Measurements from ENCODE around the gene SLIT3.

Gene SLIT3

GRCh38 chr5:169013846-169014245 lies 287.1 kb downstream of the SLIT3 start:
- H3K36me3 Mint-ChIP-seq: no peaks in the 10 kb centered on the region
- no peaks in the 10 kb centered on the region for H3K9me3 Mint-ChIP-seq
- H3K27ac Mint-ChIP-seq: no peak overlapping the region
- H3K27me3 Mint-ChIP-seq: peaks cover 16% of the 10 kb centered on the region
- no peak for ATAC-seq
- no peak overlapping the region for H3K4me3 Mint-ChIP-seq
- H3K4me1 Mint-ChIP-seq: no peaks in the 10 kb centered on the region

GRCh38 chr5:169013208-169013728 lies 287.7 kb downstream of the SLIT3 start:
- Mint-ChIP-seq H3K36me3 (no peaks in the 10 kb centered on the region), H3K4me1 (no peaks in the 10 kb centered on the region), H3K27me3 (peaks cover 16% of the 10 kb centered on the region), H3K4me3 (no peak overlapping the region), H3K9me3 (no peaks in the 10 kb centered on the region), H3K27ac (no peak overlapping the region)
- no peak for ATAC-seq

- ATAC-seq: no peak
- no peak overlapping the region for H3K27ac Mint-ChIP-seq
- H3K4me3 Mint-ChIP-seq: no peak overlapping the region
- H3K27me3 Mint-ChIP-seq: peaks cover 22% of the 10 kb centered on the region
- no peaks in the 10 kb centered on the region for H3K4me1 Mint-ChIP-seq
- H3K9me3 Mint-ChIP-seq: no peaks in the 10 kb centered on the region
- H3K36me3 Mint-ChIP-seq: no peaks in the 10 kb centered on the region
These were observed 288.5 kb downstream of the SLIT3 start for GRCh38 chr5:169012450-169012849.

DNA sequence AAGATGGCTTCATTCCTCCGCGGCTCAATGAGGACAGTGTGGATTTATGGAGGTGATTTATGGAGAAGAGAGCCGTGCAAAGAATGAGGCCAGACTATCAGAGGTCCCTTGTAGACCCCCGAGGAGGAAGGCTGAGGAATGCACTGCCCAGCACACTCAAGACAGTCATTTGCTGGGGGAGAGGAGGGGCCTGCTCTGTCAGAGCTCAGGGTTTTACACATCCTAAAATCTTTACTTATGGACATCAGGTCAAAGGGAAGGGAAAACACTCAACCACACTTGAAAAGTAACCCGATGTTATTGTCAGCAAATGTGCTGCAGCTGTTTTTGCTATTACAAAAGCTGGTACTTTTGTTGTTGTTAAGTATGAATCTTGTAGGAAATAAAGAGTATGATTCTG lies 289.5 kb downstream of the SLIT3 start:
- Mint-ChIP-seq H3K9me3 (no peaks in the 10 kb centered on the region), H3K4me1 (no peaks in the 10 kb centered on the region), H3K36me3 (no peaks in the 10 kb centered on the region), H3K27ac (no peak overlapping the region), H3K27me3 (peaks cover 22% of the 10 kb centered on the region), H3K4me3 (no peak overlapping the region)
- no peak for ATAC-seq

DNA sequence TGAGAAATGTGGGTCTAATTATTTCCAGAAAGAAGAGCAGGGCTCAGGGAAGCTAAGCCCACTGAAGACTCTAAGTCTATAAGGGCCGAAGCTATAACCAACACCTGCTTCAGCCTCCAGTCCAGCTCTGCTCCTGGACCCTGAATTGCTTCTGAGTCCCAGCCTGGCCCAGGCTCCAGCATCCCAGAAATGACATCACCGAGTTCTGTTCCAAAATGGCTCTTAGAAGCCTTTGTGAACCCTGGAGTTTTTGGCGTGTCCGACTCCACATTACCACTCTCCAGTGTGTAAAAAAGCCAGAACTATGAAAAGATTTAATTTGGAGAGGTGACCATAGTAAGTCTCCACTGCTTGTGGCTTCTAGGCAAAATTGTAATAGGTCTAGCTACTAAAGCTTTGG lies 289.9 kb downstream of the SLIT3 start:
- no peak overlapping the region for H3K4me3 Mint-ChIP-seq
- ATAC-seq: no peak
- no peaks in the 10 kb centered on the region for H3K36me3 Mint-ChIP-seq
- H3K27ac Mint-ChIP-seq: no peak overlapping the region
- H3K4me1 Mint-ChIP-seq: no peaks in the 10 kb centered on the region
- H3K9me3 Mint-ChIP-seq: no peaks in the 10 kb centered on the region
- peaks cover 22% of the 10 kb centered on the region for H3K27me3 Mint-ChIP-seq

DNA sequence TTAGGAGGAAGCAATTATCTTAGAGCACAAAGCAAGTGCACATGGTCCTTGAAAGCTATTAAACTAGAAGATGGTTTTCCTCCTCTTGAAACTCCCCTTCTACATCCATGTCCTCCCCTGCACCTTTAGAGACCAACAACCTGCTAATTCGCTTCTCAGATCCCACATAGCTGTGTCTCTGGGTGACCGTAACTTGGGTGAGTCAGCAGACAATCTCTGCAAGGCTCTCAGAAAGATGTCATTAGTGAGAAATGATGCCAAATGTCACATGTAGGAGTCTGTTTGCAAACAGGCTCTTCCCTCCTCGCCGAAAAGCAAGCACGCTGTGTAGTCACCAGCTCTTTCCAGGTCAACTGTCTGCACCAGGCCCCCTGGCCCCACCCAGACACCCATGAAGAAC lies 291.8 kb downstream of the SLIT3 start:
- H3K27me3 Mint-ChIP-seq: peaks cover 17% of the 10 kb centered on the region
- no peak for ATAC-seq
- H3K4me3 Mint-ChIP-seq: no peak overlapping the region
- no peaks in the 10 kb centered on the region for H3K36me3 Mint-ChIP-seq
- H3K4me1 Mint-ChIP-seq: no peaks in the 10 kb centered on the region
- no peak overlapping the region for H3K27ac Mint-ChIP-seq
- no peaks in the 10 kb centered on the region for H3K9me3 Mint-ChIP-seq

DNA sequence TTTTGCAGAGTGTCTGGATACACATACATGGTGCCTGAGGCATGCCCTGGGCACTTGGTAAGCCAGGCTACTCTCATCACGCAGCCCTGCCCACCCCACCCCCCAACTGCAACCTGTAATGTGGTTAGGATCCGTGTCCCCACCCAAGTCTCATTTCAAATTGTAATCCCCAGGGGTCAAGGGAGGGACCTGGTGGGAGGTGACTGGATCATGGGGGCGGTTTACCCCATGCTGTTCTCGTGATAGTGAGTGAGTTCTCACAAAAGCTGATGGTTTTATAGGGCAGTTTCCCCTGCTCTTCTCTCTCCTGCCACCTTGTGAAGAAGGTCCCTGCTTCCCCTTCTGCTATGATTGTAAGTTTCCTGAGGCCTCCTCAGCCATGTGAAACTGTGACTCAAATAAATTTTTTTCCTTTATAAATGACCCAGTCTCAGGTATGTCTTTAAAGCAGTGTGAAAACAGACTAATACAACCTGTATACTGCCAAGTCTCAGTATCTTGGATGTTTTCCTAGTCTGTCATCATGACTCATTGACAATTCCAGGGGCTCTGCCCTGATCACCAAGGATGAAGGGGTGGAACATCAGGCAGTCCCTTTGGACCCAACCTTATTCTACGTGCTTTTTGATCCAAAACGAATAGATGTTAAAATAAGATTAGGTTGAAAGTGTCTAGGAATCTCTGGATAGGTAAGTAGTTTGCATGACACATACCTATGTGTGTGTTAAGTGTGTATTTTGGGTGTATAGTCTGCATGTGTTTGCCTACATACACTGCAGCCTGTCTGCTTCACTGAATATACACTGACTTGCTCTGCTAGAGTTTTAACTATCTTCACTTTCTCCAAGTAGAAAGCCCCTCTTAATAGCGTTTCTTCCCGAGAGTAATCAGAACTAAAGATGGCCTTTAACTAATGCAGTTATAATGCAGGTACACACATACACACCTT lies 293.8 kb downstream of the SLIT3 start:
- H3K4me3 Mint-ChIP-seq: no peak overlapping the region
- H3K4me1 Mint-ChIP-seq: no peaks in the 10 kb centered on the region
- no peak for ATAC-seq
- peaks cover 7% of the 10 kb centered on the region for H3K27me3 Mint-ChIP-seq
- H3K9me3 Mint-ChIP-seq: no peaks in the 10 kb centered on the region
- H3K36me3 Mint-ChIP-seq: no peaks in the 10 kb centered on the region
- H3K27ac Mint-ChIP-seq: no peak overlapping the region

DNA sequence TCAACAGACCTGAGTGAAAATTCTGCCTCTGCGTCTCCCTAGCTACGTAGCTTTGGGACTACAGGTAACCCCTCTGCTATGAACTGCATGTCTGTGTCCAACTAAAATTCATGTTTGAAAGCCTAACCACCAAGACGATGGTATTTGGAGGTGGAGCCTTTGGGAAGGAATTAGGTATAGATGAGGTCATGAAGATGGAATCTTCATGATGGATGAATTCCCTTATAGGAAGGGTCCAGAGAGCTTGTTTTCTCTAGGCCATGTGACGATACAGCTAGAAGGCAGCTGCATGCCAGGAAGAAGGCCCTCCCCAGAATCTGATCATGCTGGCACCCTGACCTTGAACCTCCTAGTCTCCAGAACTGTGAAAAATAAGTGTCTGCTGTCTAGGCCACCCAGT lies 296.4 kb downstream of the SLIT3 start:
- Mint-ChIP-seq H3K36me3 (no peaks in the 10 kb centered on the region), H3K4me3 (no peak overlapping the region), H3K27me3 (peaks cover 7% of the 10 kb centered on the region), H3K27ac (no peak overlapping the region), H3K4me1 (no peaks in the 10 kb centered on the region), H3K9me3 (no peaks in the 10 kb centered on the region)
- ATAC-seq: no peak

GRCh38 chr5:169003721-169004541 lies 297.0 kb downstream of the SLIT3 start:
- H3K36me3 Mint-ChIP-seq: no peaks in the 10 kb centered on the region
- no peak for ATAC-seq
- H3K9me3 Mint-ChIP-seq: no peaks in the 10 kb centered on the region
- peaks cover 7% of the 10 kb centered on the region for H3K27me3 Mint-ChIP-seq
- no peak overlapping the region for H3K4me3 Mint-ChIP-seq
- H3K27ac Mint-ChIP-seq: no peak overlapping the region
- no peaks in the 10 kb centered on the region for H3K4me1 Mint-ChIP-seq

DNA sequence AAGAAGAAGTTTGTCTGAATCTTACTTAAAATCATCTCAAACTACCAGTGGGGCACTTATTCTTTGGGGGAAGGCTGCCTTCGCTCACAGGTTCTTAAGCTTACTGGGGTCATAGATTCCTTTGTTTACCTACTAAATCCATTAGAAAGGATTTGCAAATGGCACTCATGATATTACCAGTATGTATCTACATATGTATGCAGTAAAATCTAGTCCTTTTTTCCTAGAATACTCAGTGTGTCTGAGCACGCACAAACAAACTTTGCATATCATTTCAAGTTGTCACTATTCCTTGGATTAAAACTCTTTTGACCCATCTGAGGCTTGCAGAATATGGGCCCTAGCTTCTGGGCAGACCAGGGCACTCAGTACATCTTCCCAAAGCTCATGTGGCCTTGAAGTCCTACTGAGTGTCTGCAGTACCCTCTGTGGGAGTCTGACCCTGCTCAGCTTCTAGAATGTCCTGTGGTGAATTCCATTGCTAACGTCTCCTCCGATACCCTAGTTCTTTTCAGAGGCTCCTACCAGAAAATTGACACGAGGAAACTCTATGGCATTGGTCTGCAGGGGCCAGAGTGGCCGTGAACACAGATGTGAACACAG lies 297.9 kb downstream of the SLIT3 start:
- Mint-ChIP-seq H3K4me3 (no peak overlapping the region), H3K4me1 (no peaks in the 10 kb centered on the region), H3K27ac (no peak overlapping the region), H3K36me3 (no peaks in the 10 kb centered on the region), H3K27me3 (peaks cover 5% of the 10 kb centered on the region), H3K9me3 (no peaks in the 10 kb centered on the region)
- no peak for ATAC-seq

GRCh38 chr5:169001394-169001793 lies 299.5 kb downstream of the SLIT3 start:
- no peak overlapping the region for H3K27ac Mint-ChIP-seq
- H3K4me1 Mint-ChIP-seq: no peaks in the 10 kb centered on the region
- no peaks in the 10 kb centered on the region for H3K36me3 Mint-ChIP-seq
- H3K27me3 Mint-ChIP-seq: no peaks in the 10 kb centered on the region
- ATAC-seq: no peak
- no peaks in the 10 kb centered on the region for H3K9me3 Mint-ChIP-seq
- no peak overlapping the region for H3K4me3 Mint-ChIP-seq

GRCh38 chr5:168995024-168995423 lies 305.9 kb downstream of the SLIT3 start:
- H3K27me3 Mint-ChIP-seq: no peaks in the 10 kb centered on the region
- H3K4me1 Mint-ChIP-seq: peaks cover under 1% of the 10 kb centered on the region
- no peak overlapping the region for H3K27ac Mint-ChIP-seq
- H3K9me3 Mint-ChIP-seq: no peaks in the 10 kb centered on the region
- no peaks in the 10 kb centered on the region for H3K36me3 Mint-ChIP-seq
- no peak for ATAC-seq
- no peak overlapping the region for H3K4me3 Mint-ChIP-seq

- H3K36me3 Mint-ChIP-seq: no peaks in the 10 kb centered on the region
- peaks cover 12% of the 10 kb centered on the region for H3K27me3 Mint-ChIP-seq
- peaks cover 11% of the 10 kb centered on the region for H3K4me1 Mint-ChIP-seq
- no peaks in the 10 kb centered on the region for H3K9me3 Mint-ChIP-seq
- ATAC-seq: no peak
- H3K4me3 Mint-ChIP-seq: no peak overlapping the region
- H3K27ac Mint-ChIP-seq: no peak overlapping the region
These were observed 308.3 kb downstream of the SLIT3 start for GRCh38 chr5:168992687-168993086.

DNA sequence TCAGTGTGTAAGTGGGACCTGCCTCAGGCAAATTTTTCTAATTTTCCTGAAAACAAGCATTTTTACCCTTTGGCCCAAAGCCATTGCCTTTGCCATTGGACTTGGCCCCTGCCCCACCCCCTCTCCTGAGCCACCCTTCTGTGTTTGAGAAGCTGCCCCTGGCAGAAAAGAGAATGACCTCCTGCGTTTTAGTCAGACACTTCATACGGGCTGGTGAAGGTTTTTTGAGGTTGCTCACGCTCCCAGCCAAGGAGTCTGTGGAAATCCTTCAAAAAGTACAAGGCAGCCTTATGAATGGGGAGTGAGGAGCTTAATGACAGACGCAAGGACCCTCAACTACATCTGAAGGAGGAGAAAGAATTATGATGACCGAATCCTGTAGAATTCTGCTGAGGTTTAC lies 308.9 kb downstream of the SLIT3 start:
- Mint-ChIP-seq H3K9me3 (no peaks in the 10 kb centered on the region), H3K4me1 (peaks cover 11% of the 10 kb centered on the region), H3K27me3 (peaks cover 18% of the 10 kb centered on the region), H3K4me3 (no peak overlapping the region), H3K27ac (no peak overlapping the region), H3K36me3 (no peaks in the 10 kb centered on the region)
- ATAC-seq: no peak

- peaks cover 21% of the 10 kb centered on the region for H3K27me3 Mint-ChIP-seq
- H3K27ac Mint-ChIP-seq: no peak overlapping the region
- H3K4me3 Mint-ChIP-seq: no peak overlapping the region
- no peak for ATAC-seq
- peaks cover 11% of the 10 kb centered on the region for H3K4me1 Mint-ChIP-seq
- H3K36me3 Mint-ChIP-seq: no peaks in the 10 kb centered on the region
- no peaks in the 10 kb centered on the region for H3K9me3 Mint-ChIP-seq
These were observed 309.6 kb downstream of the SLIT3 start for GRCh38 chr5:168991311-168991710.

Data from stimulated activated memory B cell treated with anti-CD40 and anti-IgM and Interleukin-4, amounts not matched to agents 10 μg/mL and 1 μg/mL and 100 μg/mL, for 72 hours (primary cell).